GM21737 (cell line): ENCODE measurements around the gene KMT5B.
A peak's percentile ranks its signal among the peaks of the same experiment; 100 is the strongest.

Experiments
- ATAC-seq: cut with Tn5 transposase; IDR thresholded peaks from one replicate; pipeline ENCODE4 v1.9.1; 2021; ENCODE audit warnings: mild to moderate bottlenecking, moderate library complexity; ENCODE audit not compliant: unreplicated experiment

KMT5B gene

DNA sequence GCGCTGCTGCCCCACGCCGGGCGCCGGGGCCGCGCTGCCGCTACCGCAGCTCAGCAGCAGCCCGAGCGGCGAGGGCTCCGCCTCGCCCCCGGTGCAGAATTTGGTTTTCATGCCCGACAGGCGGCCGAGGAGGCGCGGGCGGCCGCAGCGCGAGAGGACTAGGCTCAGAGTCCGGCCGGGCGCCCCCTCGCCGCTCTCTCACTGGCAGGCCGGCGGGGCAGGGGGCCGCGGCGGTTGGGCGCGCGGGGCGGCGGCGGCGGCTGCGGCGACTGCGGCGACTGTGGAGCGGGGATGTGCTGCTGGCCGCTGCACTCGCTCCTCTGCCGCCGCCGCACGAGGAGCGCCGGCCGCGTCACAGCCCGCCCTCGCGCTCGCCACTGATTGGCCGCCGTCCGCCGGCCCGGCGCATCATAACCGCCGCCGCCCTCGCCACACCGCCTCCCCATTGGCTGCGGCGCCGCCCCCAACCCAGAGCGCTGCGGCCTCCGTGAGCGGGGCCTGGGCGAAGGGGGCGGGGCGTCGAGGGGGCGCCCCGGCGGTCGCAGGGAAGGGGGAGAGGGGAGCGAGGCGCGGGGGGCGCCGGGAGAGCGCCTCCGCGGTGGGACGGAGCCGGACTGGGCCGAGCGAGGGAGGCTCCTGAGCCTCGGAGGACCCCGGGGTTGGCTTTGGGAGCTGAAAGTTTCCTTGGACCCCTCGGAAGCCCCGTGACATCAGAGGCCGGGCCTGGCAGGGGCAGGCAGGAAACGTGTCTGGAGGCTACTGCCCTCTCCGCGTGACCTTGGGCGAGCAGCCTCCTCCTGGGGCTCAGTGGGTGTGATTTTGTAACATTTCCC lies 91.8 kb downstream of the KMT5B start, which contains the start of gene CHKA:
Gene CHKA (minus strand): TSS at position 322 of the 833 bp plus-strand sequence. CDS start 211 bp downstream, at position 111.
- ATAC-seq, result peak; percentile 83

DNA sequence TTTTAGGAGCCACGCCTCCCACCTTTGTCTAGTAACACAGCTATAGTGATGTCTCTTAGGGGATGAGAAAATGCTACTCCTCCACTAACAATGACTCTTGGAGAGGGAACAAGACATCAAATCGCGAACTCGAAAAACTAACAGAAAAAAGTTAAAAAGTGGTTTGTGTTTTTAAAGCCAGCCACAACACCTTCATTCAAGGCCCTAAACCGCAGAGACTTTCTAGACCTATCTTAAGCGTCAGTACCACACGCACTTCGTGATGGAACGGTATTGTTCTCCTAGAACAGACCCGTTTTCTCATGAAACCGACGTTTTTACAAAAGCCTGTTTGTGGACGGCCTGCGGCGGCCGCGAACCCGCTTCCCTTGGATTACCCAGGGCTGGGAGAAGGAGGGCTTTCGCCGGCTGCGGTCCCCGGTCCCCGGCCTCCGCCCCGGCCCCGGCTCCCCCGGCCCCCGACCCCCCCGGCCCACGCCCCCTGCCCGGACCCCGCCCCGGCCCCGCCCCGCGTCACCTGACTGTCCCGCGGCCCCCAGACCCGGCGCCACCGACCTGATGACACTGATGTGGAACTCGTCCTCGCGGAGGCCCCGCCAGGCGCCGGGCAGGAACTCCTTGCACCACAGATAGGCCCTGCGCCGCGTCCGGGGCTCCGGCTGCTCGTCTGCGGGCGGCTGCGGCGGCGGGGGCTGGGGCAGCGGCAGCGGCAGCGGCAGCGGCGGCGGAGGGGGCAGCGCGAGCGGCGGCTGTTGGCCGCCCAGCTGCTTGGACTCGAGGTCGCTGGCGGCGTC lies 92.6 kb downstream of the KMT5B start:
- peak; percentile 6 for ATAC-seq

DNA sequence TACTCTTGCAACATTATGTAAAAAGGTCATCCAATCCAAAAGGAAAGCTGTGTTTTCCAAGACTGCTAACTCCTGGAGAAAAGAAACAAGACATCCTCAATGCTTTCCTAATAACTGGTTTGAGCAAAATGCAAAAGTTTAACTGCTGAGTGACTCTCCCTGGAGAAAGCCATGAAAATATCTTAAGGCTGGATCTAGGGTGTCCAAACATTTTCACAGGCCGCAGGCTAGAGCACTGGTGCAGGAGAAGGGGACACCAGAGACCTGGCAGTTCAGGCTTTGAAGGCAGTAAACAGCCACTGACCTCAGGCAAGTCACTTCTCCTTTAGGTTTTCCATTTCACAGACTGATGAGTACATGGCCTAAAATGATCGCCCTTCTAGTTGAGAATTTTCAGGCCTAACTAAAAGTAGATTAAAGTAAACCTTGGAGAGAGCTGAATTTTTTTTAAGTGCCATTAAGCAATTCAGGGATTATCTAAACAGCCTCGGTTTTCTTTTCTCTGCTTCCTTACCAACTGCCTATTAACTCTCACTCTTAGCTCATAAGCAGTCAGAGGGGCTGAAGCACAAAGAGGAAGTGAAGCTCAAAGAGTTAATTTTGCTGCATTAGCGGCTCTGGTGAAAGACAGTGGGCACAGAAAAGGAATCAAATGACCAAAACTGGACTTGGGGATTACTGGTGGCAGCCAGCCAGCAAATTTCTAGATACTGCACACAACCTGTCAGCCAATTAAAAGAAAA lies 94.2 kb downstream of the KMT5B start:
- ATAC-seq, result no peak

DNA sequence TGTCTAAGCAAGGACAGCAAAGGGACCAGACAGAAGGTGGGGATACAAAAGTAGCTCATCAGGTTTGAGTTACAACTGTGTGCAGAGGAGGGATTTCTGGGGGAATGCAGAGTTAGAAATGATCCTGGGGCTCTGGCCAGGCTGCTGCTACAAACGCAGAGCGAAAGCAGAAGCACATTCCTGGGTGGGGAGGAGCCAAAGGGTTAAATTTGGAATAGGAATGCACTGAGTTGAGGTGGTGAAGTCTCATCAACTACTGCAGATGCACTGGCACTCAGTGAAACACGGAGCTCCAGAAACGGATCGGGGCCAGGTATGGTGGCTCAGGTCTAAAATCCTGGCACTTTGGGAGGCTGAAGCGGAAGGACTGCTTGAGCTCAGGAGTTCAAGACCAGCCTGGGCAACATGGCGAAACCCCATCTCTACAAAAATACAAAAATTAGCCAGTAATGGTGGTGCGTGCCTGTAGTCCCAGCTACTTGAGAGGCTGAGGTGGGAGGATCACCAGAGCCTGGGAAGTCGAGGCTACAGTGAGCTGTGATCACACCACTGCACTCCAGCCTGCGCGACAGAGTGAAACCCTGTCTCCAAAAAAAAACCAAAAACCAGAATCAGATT lies 95.1 kb downstream of the KMT5B start:
- no peak for ATAC-seq

DNA sequence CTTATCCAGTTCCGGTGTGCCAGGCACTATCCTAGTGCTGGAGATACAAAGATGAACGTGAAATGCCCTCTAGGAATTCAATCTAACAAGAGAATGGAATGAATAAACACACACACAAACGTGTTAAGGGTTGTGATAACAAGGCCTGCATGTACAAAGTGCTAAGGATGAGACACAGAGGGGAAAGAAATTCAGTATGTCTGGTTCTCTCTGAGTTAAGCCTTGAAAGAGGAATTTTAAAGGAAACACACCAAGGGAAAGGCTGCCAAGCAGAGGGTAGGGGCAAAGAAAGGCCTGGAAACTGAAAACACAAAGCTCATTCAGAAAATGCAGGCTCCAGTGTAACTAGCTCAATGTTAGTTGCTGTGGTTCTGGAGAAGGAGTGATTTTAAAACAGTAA lies 96.1 kb downstream of the KMT5B start:
- ATAC-seq, result no peak

DNA sequence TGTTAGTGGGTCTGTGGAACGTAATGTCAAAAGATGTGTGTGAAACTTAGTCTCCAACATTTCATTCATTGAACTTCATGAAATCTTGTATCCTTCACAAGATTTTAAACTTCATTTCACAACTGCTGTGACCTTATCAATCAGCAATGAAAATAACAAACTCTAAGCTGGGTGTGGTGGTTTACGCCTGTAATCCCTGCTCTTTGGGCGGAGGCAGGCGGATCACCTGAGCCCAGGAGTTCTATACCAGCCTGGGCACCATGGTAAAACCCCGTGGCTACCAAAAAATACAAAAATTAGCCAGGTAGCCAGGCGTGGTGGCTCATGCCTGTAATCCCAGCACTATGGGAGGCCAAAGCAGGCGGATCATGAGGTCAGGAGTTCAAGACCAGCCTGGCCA lies 97.0 kb downstream of the KMT5B start:
- ATAC-seq, result no peak

DNA sequence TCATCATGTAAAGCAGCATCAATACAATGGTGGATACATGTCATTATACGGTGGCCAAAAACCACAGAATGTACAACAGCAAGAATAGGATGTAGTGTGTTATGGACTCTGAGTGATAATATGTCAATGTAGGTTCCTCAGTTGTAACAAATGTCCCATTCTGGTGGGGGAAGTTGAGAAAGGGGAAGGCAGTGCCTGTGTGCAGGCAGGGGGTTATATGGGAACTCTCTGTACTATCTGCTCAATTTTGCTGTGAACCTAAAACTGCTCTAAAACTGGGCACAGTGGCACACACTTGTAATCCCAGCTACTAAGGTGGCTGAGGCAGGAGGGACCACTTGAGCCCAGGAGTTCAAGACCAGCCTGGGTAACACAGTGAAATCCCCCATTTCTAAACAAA lies 97.8 kb downstream of the KMT5B start:
- ATAC-seq, result no peak

DNA sequence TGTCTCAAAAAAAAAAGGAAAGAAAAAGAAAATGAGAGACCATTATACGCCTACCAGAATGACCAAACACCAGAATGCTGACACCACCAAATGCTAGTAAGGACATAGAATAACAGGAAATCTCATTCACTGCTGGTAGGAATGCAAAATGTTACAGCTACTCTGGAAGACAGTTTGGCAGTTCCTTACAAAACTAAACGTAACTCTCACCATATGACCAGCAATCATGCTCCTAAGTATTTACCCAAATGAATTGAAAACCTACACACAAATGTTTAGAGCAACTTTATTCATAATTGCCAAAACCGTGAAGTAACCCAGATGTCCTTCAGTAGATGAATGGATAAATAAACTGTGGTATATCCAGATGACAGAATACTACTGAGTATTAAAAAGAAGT lies 99.1 kb downstream of the KMT5B start:
- no peak for ATAC-seq

DNA sequence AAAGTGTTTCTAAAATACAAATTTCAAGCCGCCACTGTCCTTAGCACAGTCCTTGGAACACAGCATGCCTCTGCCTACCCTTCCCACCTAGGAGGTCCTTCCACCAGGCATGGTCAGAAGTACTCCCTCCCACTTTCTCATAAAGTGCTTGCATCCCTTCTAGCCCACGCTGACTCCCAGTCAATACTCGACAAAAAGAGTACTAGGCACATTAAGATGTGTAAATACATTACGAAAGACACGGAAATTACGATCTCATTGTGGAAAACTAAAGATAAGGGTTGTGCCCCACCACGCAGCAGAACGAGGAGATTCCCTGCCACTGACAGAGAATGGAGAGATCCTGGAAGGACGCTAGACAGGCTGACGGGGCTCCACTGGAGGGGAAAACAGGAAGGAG lies 105.4 kb downstream of the KMT5B start:
- no peak for ATAC-seq

DNA sequence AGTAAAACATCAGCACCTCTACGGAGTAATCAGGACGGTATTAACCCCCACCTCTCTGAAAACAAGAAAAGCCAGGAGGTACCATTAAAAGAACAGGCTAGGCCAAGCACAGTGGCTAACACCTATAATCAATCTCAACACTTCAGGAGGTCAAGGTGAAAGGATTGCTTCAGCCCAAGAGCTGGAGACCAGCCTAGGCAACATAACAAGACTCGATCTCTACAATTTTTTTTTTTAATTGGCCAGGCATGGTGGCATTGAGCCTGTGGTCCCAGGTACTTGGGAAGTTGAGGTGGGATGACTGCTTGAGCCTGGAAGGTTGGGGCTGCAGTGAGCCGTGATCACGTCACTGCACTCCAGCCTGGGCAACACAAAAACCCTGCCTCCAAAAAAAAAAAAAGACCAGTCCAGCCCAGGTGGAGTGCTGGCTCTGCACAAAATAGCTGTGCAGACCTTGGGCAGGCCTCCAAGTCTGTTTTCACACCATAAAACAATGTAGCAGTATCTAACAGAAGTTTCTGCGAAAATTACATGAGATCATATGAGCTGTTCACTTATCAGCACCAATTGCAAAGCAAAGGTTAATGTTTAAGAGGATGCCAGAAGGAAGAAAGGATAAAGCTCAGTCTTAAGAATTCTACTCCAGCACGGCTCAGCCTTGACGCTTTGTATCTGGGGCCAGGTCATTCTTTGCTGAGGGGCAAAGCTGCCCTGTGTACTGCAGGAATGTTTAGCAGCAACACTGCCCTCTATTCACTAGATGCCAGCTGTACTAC lies 106.7 kb downstream of the KMT5B start:
- no peak for ATAC-seq
